Lower leg skin (tissue), 4 donors: Measurements from ENCODE around the gene DHX38. TPM values are rescaled to one million over a fixed set of nuclear protein-coding genes. Genes with fewer than 3 reads are reported as not detected.
"Not testable (repeated sequence)": the region's sequence is repeated elsewhere in the genome, so short reads cannot be mapped to it uniquely, and the experiment has no call there.

ENCODE experiments used
- DNase-seq, 2 donors: peaks; one replicate each; pipeline ENCODE4 v3.0.0-alpha.2; 2019; ENCODE audit warnings: low spot score in 2 of 2
- H3K4me3 ChIP-seq: fragments of 200-600 bp; sonication (generic); 2 replicates; pipeline ENCODE4 v1.5.1; 2017; ENCODE audit warnings: mild to moderate bottlenecking, low read depth; ENCODE audit not compliant: poor library complexity, severe bottlenecking
- CTCF ChIP-seq, 3 donors: fragments of 450-650 bp; IDR thresholded peaks; one replicate each; pipeline ENCODE4 v1.5.1; 2016; ENCODE audit warnings: antibody characterized with exemption in 3 of 3, mild to moderate bottlenecking in 3 of 3, moderate library complexity in 2 of 3
- POLR2A ChIP-seq, 2 donors: fragments of 450-650 bp; IDR thresholded peaks; one replicate each; pipeline ENCODE4 v1.6.1; 2016 to 2017; ENCODE audit warnings: antibody characterized with exemption in 2 of 2, mild to moderate bottlenecking in 1 of 2, moderate library complexity in 1 of 2
- WGBS, 2 donors: methylation state at CpG; one replicate each; pipeline ENCODE4 v1.1.5; 2018; 5-methylcytosine and 5-hydroxymethylcytosine counted together
- intact Hi-C: fragments of 100-400 bp; cut with DNase I; formaldehyde crosslinking; loops from one replicate; pipeline ENCODE4 v1.15.0; 2023; ENCODE audit warnings: low total_unique reads
- total RNA-seq, 4 donors: library from RNA; depleted of rRNA; stranded (reverse); fragments of >200 nt; gene quantifications; one replicate each; pipeline ENCODE4 v1.1.0, GENCODE V29; 2016

DHX38 gene
- total RNA-seq, 4 donors from 2014 or later: 47.1 to 93.4 (median 51.2) TPM

- H3K4me3 ChIP-seq: no peak overlapping the region
- no peak for TF ChIP-seq CTCF (IDR thresholded peaks at IDR 0.05)
- TF ChIP-seq POLR2A (IDR thresholded peaks at IDR 0.05): no peak
- 90 to 94% methylated on average over 10 of the region's 10 CpGs for WGBS, 2 donors
- intact Hi-C loops: no loop called here
- no peak for DNase-seq
Observed at GRCh38 chr16:72064361-72064894, 29.2 kb upstream of the DHX38 start.

GRCh38 chr16:72066747-72067146, 26.9 kb upstream of the DHX38 start:
- H3K4me3 ChIP-seq: no peak overlapping the region
- DNase-seq: no peak
- intact Hi-C loops: no loop called here
- TF ChIP-seq POLR2A (IDR thresholded peaks at IDR 0.05) (no peak), CTCF (IDR thresholded peaks at IDR 0.05) (no peak)
- 0 to 6% methylated on average over 1 of the region's 1 CpG for WGBS, 2 donors

- 61 to 75% methylated on average over 4 of the region's 4 CpGs for WGBS, 2 donors
- H3K4me3 ChIP-seq: no peak overlapping the region
- DNase-seq: no peak
- TF ChIP-seq CTCF (IDR thresholded peaks at IDR 0.05): no peak
- TF ChIP-seq POLR2A (IDR thresholded peaks at IDR 0.05): no peak
- intact Hi-C loops: no loop called here
Observed at GRCh38 chr16:72068930-72069329, 24.7 kb upstream of the DHX38 start.

GRCh38 chr16:72072514-72073342, 20.9 kb upstream of the DHX38 start:
- WGBS, 2 donors: 59 to 61% methylated on average over 12 of the region's 12 CpGs
- intact Hi-C loops: no loop called here
- H3K4me3 ChIP-seq: no peak overlapping the region
- TF ChIP-seq CTCF (IDR thresholded peaks at IDR 0.05) (no peak), POLR2A (IDR thresholded peaks at IDR 0.05) (no peak)
- no peak for DNase-seq

- DNase-seq: no peak
- intact Hi-C loops: no loop called here
- TF ChIP-seq POLR2A (IDR thresholded peaks at IDR 0.05): no peak
- no peak for TF ChIP-seq CTCF (IDR thresholded peaks at IDR 0.05)
- WGBS, 2 donors: 59 to 77% methylated on average over 8 of the region's 8 CpGs
- no peak overlapping the region for H3K4me3 ChIP-seq
Observed at GRCh38 chr16:72073560-72074230, 20.0 kb upstream of the DHX38 start.

- DNase-seq, intact Hi-C loops, H3K4me3 ChIP-seq: not testable (repeated sequence)
- 67% methylated on average over 2 of the region's 6 CpGs; no CpG with 5 or more reads in 1 of the 2 donors for WGBS, 2 donors
Observed at GRCh38 chr16:72075067-72075466, 18.6 kb upstream of the DHX38 start.

- 77 to 92% methylated on average over 2 of the region's 5 CpGs for WGBS, 2 donors
- intact Hi-C loops, DNase-seq, H3K4me3 ChIP-seq: not testable (repeated sequence)
Observed at GRCh38 chr16:72076991-72077706, 16.5 kb upstream of the DHX38 start.
